HG02571 (cell line): ENCODE results near the gene KAZN.

Experiments
- ATAC-seq: cut with Tn5 transposase; IDR thresholded peaks from one replicate; pipeline ENCODE4 v1.9.1; 2021; ENCODE audit warnings: mild to moderate bottlenecking, moderate library complexity; ENCODE audit not compliant: unreplicated experiment

The KAZN gene

DNA sequence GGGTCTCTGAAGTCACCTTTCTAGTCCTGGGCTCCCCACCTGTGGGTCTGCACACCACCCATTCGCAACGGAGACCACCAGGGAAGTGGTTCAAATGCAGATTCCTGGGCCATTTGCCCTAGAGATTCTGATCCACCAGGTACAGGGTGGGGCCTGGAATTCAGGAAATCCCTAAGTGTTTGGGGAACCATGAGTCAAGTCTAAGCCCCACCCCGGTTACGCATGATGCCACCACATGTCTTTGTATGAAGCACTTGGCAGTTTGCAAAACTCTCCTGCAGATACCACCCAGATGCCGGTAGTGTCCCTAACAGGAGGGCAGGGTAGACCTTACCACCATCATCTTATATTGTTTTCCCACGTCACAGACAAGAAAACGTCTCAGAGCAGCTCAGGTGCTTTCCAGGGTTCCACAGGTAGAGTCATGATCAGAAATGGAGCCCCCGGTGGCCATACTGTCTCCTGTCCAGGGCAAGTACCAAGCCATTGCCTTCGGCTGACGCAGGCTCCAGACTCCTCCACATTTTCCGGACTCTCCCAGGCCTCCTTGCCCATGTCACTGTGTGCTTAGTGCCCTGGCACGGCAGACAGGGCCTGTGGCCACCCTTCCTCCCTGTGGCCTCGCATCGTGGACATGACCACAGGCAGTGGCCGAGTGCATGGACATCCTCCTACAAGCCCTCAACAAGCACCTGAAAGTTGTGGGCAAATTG lies 465.9 kb downstream of the KAZN start:
- ATAC-seq = no peak

DNA sequence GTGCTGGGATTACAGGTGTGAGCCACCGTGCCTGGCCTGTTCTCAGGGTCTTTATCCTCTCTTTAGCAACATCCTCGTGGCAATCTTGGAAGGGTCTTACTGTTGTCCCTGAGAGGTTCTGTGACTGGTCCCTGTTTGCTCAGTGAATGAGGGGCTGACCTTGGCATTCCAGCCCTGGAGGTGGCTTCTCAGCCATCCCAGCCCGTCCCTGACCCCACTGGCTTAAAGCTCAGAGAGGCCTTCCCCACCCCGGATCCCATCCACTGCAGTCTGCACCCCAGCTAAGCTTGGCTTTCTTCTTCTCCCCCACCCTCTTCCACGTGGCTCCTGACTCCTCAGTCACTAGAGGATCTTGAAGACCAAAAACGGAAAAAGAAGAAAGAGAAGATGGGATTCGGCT lies 466.8 kb downstream of the KAZN start:
- no peak for ATAC-seq

DNA sequence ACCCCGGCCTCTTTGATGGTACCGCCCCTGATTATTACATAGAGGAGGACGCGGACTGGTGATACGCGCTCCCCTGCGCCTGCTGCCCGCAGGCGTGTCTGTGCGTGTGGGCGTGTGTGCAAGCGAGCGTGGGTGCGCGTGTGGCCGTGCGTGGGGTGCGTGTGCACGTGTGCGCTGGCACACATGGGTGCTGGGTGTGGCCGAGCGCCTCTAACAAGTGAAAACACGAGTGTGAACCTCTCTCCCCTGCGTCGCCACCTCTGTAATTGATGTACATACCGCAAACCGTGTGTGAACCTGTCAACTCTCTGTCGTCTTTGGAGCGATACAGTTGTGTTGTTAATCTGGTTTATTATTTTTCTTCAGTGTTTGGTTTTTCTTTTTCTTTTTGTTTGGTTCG lies 467.3 kb downstream of the KAZN start:
- no peak for ATAC-seq

DNA sequence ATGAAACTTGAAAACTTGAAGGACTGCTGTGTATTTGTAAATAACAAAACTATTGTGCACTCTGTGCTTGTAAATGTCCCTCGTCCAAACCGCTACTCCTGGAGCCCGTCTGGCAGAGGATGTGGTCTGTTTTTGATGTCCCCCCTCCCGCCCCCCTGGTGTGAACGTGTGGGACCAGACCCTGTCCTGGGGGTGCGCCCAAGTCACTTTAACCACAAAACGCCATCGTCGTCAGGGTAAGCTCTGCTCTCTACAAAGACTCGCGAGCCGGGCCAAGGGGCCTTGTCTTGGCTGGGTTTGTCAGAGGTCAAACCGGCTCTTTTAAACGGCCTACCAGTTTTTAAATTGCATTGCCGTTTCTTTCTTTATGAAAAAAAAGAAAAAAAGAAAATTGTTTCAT lies 467.7 kb downstream of the KAZN start:
- no peak for ATAC-seq

DNA sequence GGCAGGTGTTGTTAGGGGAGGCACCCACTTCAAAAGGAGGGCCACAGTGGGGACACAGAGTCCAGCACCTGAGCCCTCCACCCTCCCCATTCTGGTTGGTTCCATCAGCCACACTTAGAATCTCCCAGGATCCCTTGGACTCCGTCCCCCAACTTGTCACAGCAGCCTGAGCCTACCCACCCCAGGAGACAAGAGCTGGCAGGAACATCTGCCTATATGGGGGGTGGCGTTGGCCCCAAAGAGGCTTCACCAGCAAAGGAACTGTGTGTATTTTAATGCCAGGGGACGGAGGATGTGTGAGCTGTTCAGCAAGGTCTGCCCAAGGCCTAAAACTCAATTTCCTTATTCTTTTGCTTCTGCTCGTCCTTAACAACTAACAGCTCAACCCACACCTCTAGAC lies 468.7 kb downstream of the KAZN start:
- no peak for ATAC-seq

DNA sequence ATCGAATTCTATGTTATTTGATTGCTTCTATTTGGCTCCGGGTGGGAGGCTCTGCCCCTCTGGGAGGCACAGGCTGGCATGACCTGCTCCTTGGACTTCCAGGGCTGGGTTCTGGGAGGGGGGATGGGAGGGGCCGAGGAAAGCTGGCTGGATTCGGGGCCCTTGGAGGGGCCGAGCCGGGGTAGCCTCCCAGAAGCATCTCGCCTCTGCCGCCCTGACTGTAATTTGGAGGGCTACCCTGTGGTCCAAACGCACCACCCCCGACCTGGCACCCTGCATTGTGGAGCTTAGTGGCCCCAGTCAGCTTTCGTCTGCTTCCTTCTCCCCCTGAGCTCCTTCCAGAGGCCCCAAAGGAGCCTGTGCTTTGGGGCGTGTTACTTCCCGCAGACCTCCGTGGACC lies 469.7 kb downstream of the KAZN start:
- ATAC-seq = no peak

DNA sequence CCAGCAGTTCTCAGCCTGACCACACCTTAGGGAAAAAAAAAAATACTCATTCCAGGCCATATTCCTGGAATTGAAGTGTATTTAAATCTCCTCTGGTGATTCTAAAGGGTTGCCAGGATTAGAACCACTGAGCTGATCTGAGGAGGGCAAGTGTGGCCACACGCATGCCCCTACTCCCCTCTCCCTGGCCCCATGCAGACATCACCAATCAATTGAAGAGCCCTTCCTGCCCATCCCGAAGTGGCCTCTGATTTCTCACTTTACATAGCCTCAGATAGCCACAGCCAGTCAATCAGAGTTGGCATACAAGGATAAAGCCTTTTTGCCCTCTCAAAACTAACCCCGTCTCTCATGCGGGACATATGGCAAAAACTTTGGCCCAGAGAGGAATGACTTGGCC lies 470.5 kb downstream of the KAZN start:
- no peak for ATAC-seq

DNA sequence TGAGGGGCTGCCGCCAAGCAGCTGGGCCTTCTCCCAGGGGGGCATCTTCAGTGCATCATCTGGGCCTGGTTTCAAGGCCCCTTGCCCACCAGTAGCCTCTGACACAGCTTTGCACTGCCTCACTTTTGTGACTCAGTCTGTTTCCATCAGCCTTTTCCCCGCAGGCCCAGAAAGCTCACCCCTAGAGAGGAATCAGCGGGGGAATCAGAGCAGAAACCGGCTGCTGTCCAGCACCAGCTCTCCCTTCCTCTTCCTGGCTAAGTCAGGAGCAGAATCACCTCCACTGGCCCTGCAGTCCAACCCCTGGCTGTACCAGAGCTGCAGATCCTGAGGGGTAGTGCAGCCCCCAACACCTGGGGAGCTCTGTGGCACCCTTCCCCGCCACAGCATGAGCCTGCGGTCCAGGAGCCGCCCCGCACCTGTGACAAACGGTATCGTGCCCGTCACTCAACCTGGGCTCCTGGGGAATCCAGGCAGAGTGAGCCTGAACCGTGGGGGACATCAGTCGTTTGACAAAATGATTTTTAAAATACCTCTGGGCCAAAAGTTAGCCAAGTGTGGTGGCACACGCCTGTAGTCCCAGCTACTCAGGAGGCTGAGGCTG lies 471.8 kb downstream of the KAZN start:
- no peak for ATAC-seq

DNA sequence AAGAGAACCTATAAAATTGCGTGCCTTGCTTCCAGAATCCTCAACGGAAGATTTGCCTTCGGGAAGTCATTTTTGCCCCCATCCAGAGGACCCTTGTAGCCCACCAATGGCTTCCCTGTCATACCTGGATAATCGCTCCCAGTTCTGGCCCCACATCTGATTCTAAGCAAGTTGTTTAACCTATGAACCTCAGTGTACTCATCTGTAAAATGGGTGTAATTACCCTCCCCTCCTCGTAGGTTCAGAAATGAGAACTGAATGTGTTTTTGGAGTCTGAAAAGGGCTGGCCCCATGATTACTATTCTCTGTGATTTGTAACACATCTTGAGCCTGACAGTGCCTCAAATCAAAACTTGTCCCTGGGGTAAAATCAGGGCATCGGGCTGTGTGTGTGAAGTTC lies 473.5 kb downstream of the KAZN start:
- no peak for ATAC-seq

DNA sequence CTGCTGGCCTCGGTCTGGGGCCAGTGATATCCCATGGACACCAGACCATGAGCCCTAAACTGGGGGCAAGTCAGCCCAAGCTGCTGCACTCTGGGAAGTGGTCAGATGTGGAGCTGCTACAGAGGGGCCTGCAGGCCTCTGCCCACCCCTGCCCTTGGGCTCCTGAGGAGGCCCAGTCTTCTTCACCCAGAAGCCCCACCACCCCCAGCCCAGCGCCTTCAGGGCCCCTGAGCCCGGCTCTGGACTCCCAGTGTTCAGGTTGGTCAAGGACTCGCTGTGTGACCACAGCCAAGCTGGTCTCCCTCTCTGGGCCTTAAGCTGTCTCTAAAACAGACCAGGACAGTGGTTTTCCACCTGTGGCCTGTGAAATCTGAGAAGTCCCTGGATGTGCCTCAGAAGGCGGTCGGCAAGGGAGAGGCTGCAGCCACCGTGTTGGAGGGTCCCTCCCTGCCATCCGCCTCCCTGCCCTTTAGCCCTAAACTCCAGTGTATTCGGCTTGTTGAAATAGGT lies 475.4 kb downstream of the KAZN start:
- ATAC-seq = no peak

DNA sequence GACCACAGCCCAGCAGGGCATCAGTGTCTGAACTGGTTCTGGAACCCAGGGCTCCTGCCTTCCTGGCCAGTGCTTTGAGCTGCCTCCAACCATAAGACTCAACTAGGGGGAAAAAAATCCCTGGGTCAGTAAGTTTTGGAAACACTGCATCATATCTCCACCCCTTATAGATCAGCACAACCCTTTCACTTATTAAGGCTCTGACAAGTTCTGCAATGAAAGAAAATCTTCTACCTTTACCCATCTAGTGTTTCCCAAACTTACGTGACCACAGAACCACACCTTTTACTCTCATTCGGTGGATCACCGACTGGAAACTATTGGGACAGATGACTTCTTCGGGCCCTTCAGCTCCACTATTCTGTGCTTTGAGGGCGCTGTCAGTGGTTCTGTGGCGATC lies 476.7 kb downstream of the KAZN start:
- ATAC-seq = no peak

DNA sequence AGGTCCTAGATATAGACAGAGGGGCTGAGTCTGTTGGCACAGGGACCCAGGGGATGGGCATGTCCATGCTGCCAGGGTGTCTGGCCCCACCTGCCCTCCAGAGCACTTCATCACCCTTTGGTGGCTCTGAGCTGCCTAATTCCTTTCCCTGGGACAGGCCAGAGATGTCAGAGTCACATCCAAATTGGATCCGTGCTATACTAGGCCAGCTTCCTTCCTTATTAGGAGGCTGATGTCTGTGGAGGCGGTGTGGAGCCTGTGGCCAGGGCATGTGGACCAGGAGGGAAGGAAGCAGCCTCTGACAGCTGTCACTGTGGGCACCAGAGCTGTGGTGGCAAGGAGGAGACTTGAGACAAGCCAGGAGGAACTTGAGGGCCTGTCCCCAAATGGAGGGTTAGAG lies 477.3 kb downstream of the KAZN start:
- no peak for ATAC-seq

DNA sequence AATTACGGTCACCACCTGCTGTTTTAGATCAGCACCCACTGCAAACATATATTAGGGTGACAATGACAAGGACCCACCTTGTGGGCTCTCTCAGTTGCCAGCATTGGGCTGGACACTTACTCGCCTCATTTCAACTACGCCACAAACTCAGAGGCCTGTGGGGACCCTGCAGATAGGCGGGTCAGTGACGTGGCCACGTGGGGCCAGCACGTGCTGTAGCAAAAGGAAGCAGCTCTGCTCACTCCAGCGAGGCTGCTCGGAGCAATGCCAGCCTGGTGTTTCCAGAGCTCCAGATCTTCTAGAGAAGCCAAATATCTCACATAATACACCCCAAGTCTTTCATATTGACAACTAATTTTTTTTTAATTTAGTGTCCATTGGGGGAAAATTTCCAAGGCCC lies 478.3 kb downstream of the KAZN start:
- ATAC-seq = no peak

DNA sequence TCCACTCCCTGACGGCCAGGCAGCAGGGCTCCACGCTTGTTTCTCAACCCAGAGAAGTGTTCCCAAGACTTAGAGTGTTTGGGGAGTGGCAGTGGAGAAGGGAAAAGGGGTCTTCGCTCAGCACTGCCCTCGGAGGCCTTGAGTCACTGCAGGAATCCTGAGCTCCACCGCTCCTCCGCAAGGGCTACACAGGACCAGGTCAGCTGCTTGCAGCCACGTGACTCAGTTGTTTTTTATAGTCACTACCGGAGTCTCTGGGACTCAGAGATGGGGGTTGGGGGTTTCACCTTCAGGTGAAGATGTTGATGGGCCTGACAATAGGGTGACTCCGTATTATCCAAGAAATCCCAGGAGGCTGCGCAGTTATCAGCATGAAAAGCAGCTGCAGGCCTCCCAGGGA lies 478.9 kb downstream of the KAZN start:
- ATAC-seq = no peak

DNA sequence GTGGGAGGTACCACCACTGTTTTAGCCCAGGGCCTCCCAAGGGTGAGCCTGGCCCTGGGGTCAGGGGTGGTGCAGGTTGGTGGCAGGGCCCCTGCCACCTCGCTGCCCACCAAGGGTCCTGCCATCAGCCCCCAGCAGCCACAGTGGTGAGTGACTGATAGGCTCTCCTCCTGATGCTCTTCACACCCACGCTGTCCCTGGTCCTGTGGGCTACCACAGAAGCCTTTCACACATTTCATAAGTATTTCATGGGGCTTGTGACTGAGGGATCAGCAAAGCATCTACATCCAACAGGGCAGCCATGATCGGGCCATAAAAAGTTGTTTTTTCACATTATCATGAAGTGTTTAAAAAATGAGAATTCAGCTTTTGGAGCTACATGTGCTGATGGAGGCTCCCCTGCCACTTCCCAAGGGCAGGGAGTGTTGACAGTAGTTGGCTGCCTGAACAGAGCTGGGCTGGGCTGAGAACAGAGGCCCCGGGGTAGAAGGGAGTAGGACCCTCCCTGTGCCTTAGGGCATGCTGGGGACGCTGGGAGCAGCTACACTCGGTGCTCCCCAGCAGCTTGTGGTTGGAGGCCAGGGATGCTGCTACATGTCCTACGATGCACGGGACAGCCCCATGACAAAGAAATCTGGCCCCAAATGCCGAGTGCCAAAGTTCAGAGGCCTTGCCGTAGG lies 482.0 kb downstream of the KAZN start:
- ATAC-seq = no peak

DNA sequence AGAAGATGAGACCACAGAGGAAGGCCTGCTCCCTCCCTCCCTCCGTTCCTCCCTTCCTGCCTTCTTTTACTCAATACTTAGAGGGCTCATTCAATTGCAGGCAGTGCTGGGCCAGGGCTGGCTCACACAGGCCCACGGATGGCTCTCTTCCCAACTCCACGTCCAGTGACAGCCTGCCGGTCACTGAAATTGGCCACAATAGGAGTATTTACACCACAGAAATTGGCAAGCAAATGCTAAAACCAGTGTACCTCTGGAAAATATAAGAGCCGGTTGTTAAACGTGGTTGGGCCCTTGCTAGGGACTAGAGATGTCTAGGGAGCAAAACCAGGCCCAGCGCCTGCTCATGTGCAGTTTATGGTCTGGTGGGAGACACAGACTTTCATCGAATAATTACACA lies 482.6 kb downstream of the KAZN start:
- ATAC-seq = no peak

DNA sequence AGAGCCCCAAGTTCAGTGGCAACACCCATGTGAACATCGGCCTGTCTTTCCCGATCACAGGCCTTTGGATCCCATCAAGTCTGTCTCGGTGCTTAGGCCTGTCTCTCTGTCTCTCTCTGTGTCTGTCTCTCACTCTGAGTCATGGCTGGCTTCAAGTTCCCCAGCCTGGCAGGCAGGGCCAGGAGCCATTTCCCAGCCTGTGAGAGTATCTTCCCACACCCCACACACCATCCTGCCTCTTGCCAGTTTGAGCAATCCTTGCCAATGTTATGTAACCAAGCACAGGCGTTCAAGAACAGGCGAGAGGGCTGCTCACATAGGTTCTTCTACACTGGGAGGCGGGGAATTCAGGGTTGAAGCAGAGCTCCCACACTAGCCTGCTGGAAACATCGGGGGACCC lies 485.1 kb downstream of the KAZN start:
- no peak for ATAC-seq

DNA sequence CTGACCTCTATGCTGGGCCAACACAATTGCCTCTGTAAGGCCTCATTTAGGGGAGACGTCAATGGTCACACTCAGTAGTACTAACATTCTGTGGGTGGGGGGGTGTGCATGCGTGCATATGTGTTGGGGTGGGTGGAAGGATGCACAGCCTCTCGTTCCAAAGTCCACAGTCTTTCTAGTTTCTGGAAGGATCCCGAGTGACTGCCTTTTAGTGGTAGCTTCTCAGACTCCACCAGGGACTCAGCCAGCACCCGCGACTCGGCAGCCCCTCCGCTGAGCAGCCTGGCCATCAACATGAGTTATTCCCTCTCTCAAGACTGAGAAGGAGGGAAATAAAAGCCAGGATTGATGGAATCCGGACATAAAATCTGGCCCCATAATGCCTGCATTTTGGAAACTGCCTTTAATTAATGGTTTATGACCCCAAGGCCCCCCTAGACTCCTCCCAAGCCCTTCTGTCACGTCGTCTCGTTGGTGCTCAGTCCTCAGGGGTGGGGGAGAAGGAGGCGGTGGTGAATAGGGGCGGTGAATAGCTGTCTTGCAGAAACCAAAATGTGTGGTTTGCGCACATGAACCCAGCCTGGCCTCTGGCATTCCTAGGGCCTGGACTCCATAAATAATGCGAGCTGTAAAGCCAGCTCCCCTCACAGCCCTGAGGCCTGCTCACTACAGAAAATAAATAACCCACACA lies 489.9 kb downstream of the KAZN start:
- ATAC-seq = no peak

DNA sequence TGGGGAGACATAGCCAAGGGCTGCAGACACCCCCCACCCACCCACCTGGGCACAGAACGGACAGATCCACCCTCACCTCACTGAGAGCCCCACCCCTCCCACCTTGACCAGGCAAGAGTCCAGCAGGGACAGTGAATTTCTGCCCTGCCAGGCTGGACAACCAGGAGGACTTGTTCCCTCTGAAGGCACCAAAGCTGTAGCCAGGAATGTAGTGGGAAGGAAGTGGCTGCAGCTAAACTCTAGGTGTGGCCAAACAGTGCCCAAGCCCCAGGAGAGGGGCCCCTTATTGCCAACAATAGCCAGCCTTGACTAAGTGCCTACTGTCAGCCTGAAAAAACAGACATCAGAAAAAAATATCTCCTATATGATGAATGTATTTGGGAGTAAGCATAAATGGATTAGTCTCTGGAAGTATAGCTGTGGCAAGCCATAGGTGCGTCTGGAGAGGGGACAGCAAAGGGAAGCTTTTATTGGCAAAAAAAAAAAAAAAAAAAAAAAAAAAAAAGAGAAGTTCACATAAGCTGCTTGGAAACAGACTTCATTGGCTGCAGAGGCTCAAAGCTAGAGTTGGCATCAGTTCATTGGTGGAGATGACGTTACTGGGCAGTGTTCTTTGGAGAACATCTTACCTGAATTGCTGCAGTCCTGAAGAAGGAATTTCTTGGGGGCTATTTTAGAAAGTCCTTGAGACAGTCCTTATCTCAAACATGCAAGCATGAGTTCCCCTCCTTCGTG lies 490.9 kb downstream of the KAZN start:
- no peak for ATAC-seq

DNA sequence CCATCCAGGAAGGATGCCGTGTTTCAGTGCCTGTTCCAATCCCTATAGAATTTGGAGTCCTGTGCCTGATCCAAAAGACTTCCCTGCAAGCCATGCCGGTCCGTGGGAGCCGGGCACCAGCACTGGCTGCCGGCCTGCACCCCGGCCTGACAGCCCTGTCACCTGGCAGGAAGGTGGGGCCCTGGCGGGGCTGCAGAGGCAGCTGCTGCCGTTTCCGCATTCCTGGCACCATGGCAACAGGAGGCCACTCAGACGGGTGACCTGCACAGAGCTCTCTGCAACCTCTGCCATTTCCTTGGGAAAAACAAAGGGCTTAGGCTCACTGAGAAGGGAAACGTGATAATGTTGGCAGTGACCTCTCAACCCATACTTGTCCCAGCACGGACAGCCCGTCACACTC lies 491.9 kb downstream of the KAZN start:
- ATAC-seq = no peak

DNA sequence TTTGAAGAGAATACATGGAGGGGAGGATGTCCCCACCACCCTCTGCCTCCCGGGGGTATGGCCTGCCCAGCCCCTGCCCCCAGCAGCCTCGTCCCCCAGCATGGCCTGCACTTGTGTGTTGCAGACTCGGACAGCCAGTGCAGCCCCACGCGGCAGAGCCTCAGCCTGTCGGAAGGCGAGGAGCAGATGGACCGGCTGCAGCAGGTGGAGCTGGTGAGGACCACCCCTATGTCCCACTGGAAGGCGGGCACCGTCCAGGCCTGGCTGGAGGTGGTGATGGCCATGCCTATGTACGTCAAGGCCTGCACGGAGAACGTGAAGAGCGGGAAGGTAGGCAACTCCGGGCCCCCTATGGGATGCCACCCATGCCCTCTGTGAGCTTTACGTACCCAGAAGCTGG lies 495.6 kb downstream of the KAZN start:
- ATAC-seq = no peak
